HG02852 (cell line): Measurements from ENCODE around the gene GDPD2.
A peak's percentile ranks its signal among the peaks of the same experiment; 100 is the strongest.

Experiments used
- ATAC-seq: cut with Tn5 transposase; IDR thresholded peaks from one replicate; pipeline ENCODE4 v1.9.1; 2021; ENCODE audit warnings: mild to moderate bottlenecking, moderate library complexity; ENCODE audit not compliant: unreplicated experiment

The GDPD2 gene

DNA sequence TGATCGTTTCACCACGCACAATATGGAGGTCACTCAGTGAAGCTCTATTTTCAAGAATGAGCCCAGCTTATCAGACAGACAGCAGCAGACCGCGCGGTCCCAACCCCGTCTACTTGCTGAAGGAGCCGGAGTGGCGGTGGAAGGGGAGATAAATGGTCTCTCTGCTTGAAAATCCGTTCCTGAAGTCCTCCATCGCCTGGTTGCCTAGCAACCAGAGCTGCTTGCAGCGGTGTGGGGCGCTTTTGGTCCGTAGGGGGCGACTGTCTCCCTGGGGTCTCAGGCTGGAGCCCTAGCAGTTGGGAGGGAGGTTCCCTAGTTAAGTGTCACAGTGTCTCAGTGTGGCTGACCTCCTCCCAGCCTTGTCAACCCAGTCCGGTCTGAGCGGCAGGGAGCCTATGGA, 13.2 kb downstream of the GDPD2 start:
- ATAC-seq: no peak

- ATAC-seq: no peak
Observed at GRCh38 chrX:70437011-70437410, 13.9 kb downstream of the GDPD2 start.

DNA sequence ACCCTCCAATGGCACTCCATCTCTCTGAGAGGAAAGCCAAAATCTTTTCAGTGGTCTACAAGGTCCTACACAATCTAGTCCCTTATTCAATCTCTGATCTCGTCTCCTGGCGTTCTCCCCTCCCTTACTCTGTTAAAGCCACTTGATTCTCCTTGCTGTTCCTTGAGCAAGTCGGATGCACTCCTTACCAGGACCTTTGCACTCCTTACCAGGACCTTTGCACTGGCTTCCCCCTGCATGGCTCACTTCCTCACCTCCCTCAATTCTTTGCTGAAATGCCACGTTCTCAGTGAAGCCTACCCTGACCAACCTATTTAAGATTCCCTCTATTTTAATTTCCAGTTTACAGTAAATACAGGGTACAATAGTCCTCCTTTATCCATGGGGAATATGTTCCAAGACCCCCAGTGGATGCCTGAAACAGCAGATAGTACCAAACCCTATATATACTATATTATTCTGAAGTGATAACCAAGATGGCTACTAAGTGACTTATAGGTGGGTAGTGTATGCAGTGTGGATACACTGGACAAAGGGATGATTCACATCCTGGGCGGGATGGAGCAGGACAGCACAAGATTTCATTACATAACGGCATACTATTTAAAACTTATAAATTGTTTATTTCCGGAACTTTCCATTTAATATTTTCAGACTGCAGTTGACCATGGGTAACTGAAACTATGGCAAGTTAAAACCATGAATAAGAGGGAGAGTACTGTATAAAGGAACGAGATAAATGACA, 15.0 kb downstream of the GDPD2 start:
- no peak for ATAC-seq

DNA sequence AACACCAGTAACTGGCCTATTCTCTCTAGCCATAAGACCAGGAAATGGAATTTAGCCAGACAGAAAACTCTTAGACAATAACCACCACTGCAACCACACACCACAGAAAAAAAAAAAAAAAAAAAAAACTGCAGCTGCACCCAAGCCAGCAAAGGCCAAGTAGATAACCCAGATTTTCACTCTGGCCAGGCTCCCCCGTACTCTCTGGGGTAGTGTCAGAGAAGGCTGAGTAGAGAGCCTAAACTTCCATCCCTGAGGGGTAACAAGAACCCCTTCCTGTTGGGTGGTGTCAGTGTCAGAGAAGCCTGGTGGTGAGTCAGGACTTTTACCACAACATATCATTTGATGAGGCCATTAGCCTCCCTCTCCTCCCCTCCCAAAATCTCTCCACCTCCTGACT, 15.9 kb downstream of the GDPD2 start:
- ATAC-seq: no peak

- no peak for ATAC-seq
Observed at GRCh38 chrX:70442224-70442623, 19.1 kb downstream of the GDPD2 start.

DNA sequence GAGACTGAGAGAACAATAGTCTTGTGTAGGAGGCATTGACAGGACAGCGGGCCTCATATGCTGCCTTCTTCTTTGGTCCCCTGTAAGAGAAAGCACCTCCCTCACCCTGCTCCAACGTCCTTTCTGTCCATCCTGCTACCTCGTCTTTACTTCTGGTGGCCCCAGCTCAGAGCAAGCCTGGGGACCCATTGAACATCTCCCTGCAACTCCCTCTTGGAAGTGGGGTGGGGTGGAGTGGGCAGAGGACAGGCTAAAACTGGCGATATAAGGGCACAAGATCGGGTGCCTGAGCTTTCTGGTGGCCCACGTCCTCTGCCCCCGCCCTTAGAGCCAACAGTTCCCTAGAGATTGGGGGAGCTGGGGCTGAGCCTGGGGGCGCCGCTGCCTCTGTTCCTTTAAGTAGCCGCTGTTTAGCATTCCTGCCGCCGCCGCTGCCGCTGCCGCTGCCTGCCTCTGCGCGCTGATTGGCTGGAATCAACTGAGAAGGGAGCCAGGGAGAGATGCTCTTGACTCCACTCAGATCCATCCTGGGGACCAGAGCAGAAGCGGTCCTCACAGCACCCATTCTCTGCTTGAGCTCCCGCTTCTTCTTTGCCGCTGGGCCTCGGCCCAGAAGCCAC, 21.3 kb downstream of the GDPD2 start, which contains the start of gene DLG3:
TSS of gene DLG3 (plus strand) at position 510 of the 620 bp plus-strand sequence. CDS start 367 bp downstream, outside the sequence.
- ATAC-seq: peak; percentile 44

DNA sequence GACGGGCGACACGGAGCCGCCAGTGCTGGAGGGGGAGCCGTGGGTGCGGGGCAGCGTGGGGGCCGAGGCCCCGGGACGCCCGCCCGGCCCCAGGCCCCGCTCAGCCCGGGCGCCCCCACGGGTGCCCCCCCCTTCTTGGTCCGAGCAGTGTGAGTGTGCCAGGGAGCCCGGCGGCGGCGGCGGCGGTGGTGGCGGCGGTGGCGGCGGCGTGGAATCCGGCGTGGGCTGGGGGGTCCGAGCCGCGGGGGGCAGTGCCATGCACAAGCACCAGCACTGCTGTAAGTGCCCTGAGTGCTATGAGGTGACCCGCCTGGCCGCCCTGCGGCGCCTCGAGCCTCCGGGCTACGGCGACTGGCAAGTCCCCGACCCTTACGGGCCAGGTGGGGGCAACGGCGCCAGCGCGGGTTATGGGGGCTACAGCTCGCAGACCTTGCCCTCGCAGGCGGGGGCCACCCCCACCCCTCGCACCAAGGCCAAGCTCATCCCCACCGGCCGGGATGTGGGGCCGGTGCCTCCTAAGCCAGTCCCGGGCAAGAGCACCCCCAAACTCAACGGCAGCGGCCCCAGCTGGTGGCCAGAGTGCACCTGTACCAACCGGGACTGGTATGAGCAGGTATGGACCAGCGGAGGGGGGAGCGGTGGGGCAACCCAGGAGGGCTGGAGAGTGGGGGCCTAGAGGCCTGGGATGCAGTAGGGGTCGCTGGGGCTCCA, 22.0 kb downstream of the GDPD2 start:
- ATAC-seq: no peak

- ATAC-seq: no peak
Observed at GRCh38 chrX:70445951-70446350, 22.8 kb downstream of the GDPD2 start.

DNA sequence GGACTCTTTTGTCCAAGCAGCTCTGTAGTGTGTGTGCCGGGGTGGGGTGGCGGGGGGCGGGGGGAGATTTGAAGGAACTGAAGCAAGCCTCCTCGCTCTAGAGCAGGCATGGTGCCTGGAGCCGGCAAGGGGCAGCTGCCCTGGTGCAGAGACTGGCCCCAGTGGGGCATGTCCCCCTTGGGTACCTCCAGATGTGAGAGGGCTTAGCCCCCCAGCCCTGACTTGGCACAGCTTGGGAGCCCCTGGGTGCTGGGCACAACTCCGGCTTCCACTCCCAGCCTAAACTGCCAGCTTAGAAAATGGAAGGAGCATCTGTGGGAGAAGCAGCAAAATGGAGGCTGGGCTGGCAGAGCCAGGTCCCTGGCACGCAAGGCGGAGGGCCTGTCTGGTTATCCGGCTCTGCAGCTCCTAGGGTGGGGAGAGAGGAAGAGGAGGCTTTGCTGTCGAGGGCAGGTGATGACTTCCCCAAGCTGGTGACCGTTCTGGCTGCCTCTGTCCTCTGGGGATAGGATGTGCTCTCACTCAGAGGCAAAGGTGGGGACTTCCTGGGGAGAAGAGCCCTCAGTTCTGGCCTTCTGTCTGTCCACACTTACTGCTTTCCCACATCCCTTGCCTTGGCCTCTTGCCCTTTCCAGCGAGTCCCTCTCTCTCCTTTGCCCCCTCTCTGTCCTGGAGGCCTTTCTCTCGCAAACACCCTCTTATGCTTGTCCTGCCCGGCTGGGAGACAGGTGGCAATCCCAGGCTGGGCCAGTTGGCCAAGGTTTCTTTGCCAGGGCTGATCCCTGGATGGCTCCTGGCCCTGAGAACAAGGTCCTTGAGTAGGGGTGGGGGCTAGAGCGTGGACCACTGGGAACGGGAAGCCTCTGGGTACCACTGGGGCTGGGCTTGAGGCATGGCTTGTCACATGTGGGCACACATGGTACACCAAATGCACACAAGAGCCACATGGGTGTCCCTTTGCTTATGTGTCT, 23.6 kb downstream of the GDPD2 start:
- no peak for ATAC-seq

DNA sequence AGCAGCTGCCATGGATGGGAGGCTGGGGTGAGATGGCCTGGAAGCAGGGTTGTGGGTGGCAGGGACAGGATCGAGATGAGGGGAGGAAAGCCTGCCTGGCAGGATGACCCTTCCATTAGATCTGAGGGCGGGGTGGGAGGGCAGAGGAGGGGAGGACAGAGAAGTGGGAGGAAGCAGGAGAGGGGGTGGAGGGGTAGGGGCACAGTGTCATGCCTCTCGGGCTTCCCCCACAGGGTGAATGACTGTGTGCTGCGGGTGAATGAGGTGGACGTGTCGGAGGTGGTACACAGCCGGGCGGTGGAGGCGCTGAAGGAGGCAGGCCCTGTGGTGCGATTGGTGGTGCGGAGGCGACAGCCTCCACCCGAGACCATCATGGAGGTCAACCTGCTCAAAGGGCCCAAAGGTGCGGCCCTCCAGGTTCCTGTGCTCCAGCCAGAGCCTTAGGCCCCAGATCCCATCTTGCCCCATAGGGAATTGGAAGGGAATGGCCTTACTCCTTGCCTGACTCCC, 26.4 kb downstream of the GDPD2 start:
- no peak for ATAC-seq

GRCh38 chrX:70452143-70452733, 29.1 kb downstream of the GDPD2 start:
- peak; percentile 40 for ATAC-seq

GRCh38 chrX:70453024-70453618, 30.0 kb downstream of the GDPD2 start:
- ATAC-seq: no peak

DNA sequence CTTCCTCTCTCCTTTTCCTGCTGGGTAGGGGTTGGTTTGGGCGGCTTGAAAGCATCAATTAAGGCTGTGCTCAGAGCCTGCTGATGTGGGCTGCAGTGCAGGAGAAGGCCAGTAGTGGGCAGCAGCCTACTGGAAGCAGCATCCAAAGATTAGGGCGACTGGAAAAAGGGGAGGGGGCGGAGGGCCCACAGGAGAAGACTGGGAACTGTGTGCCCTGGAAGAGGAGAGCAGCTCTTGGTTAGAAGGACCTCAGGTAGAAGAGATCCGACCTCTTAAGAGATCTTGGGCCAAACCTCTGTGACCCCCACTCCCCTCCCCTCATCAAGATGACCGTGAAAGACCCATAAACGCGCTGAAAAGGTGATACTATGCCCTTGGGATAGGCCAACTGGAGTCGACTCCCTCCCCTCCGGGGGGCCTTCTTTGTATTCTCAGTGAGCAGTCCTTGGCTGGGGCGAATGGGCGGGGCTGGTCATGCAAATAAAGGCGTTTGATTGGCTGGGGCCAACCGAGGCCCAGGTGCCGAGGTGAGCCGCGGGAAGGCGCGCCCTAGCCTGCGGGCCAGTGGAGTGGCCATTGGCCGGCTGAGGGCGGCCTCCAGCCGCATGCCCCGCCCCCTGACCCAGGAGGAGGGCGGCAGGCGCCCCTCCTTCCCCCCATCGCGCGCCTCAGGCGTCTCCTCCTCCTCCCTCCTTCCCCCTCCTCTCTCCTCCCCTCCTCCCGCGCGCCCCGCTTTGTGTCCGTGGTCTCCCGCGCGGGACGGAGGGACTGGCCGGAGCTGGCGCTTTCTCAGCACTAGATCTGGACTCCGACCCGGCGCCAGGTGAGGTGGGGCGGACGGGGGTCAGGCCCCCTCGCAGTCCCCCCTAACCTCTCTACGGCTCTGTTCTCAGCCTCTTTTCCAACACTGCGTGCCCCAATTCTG, 31.6 kb downstream of the GDPD2 start:
- ATAC-seq: no peak

DNA sequence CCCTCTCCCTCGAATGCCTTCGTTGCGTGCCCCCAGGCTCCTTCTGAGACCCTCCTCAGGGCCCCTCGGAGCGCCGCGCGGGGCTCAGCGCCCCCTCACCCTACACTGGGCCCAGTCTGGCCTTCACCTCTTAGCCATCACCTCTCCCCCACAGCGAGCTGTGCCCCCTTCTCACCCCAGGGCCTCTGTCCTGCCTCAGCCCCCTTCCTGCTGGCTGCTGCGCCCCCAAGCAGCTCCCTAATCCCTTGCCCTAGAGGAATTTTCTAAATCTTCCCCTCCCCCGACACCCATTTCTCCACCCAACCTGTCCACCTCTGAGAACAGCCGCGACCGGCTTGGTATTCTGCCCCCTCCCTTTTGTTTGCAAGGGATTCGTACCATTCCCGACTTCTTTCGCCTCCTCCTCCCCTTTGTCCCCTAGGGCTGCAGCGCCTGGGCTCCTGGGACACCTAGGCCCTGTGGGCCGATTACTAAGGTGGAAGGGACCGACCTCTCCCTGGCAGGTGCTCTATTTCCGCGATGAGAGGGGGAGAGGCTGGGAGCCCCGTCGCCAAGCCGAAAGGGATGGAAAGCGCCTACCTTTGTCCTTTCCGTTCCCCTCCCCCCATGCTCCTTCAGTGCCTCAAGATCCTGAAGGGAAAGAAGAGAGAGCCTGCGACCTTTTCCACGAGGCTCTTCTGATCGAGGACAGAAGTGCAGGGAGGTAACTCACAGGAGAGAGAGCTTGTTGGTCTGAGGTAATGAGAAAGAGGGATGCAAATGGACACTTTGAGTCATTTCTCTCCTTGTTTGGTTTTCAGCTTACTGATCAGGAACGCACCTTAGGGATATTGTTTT, 32.5 kb downstream of the GDPD2 start:
- peak; percentile 37 for ATAC-seq

DNA sequence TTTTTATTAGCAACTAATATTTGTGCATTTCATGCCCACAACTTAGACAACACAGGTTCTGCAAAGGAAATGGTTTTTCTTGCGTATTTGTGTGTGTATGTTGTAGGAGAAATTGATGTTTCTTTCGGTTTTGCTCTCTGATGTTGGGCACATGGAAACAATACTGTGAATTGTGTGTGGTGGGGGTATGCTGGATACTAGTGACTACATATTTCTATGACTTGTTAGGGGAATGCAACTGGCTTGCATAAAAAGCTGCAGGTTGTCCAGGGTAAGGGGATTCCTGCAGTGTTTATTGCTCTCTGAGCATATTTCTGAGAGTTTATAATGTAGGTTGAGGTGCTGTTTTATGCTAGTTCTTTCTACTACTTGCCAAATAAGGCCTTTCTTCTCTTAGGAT, 33.1 kb downstream of the GDPD2 start:
- ATAC-seq: peak; percentile 21

DNA sequence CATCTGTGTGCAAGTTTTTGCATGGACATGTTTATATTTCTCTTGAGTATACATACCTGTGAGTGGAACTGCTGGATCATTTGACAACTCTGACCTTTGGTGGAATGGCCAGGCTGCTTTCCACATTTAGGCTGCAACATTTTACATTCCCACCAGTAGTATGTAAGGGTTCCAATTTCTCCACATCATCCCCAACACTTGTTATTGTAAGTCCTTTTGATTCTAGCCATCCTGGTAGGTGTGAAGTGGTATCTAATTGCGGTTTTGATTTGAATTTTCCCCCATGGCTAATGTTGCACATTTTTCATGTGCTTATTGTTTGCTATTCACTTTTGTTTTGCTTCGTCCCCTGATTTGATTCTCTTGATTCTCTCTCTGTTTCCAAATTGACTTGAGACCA, 37.9 kb downstream of the GDPD2 start:
- ATAC-seq: no peak

- no peak for ATAC-seq
Observed at GRCh38 chrX:70464051-70464450, 40.9 kb downstream of the GDPD2 start.

DNA sequence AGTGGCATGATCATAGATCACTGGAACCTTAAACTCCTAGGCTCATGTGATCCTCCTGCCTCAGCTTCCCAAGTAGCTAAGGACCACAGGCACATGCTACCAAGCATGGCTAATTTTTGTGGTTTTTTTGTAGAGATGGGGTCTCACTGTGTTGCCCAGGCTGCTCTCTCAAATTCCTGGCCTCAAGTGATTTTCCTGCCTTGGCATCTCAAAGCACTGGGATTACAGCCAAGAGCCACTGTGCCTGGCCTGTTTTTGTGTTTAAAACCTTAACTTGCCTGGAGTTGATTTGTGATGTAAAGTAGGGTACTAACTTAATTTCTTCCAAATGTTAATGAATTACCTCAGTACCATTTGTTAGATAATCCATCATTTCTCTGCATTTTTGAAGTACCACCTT, 43.9 kb downstream of the GDPD2 start:
- no peak for ATAC-seq
